Epithelial cell of esophagus (primary cell): ENCODE measurements around the gene ARHGAP24.
A peak's percentile ranks its signal among the peaks of the same experiment; 100 is the strongest.

Experiments used
- DNase-seq: peaks from one replicate; pipeline ENCODE4 v3.0.0; 2010; ENCODE audit warnings: low read depth
- H3K4me3 ChIP-seq: 2 replicates; pipeline ENCODE4 v1.5.1; 2011; ENCODE audit warnings: mild to moderate bottlenecking, low read length, control low read depth
- CTCF ChIP-seq: IDR thresholded peaks from 2 replicates; pipeline ENCODE4 v1.5.1; 2011; ENCODE audit warnings: low read depth, mild to moderate bottlenecking, low read length, control low read depth, inconsistent platforms; ENCODE audit not compliant: insufficient read depth; ENCODE audit errors: missing control alignments

Gene ARHGAP24

GRCh38 chr4:85879518-85879917 lies 404.6 kb downstream of the ARHGAP24 start:
- no peak for DNase-seq
- no peak overlapping the region for H3K4me3 ChIP-seq
- no peak for TF ChIP-seq CTCF

GRCh38 chr4:85883180-85883579 lies 408.2 kb downstream of the ARHGAP24 start:
- TF ChIP-seq CTCF = no peak
- no peak for DNase-seq
- H3K4me3 ChIP-seq = no peak overlapping the region

GRCh38 chr4:85884251-85884650 lies 409.3 kb downstream of the ARHGAP24 start:
- no peak for DNase-seq
- TF ChIP-seq CTCF = no peak
- no peak overlapping the region for H3K4me3 ChIP-seq

GRCh38 chr4:85886665-85887064 lies 411.7 kb downstream of the ARHGAP24 start:
- peak; percentile 23 for DNase-seq
- H3K4me3 ChIP-seq = no peak overlapping the region
- no peak for TF ChIP-seq CTCF

- no peak for DNase-seq
- no peak for TF ChIP-seq CTCF
- H3K4me3 ChIP-seq = no peak overlapping the region
These were observed 414.4 kb downstream of the ARHGAP24 start for GRCh38 chr4:85889314-85889713.

- no peak overlapping the region for H3K4me3 ChIP-seq
- DNase-seq = no peak
- TF ChIP-seq CTCF = no peak
These were observed 420.8 kb downstream of the ARHGAP24 start for GRCh38 chr4:85895755-85896154.

GRCh38 chr4:85898231-85898630 lies 423.3 kb downstream of the ARHGAP24 start:
- no peak for TF ChIP-seq CTCF
- H3K4me3 ChIP-seq = no peak overlapping the region
- DNase-seq = no peak
